HUDEP-2 (cell line): ENCODE measurements around the gene SPIRE2.
"Not testable (repeated sequence)": the region's sequence is repeated elsewhere in the genome, so short reads cannot be mapped to it uniquely, and the experiment has no call there.

Experiments used
- DNase-seq, 76 experiments: peaks; one replicate each; lab custom pipeline; 2025; ENCODE audit not compliant: unreplicated experiment in 76 of 76; lab: John Stamatoyannopoulos, UW

The SPIRE2 gene

DNA sequence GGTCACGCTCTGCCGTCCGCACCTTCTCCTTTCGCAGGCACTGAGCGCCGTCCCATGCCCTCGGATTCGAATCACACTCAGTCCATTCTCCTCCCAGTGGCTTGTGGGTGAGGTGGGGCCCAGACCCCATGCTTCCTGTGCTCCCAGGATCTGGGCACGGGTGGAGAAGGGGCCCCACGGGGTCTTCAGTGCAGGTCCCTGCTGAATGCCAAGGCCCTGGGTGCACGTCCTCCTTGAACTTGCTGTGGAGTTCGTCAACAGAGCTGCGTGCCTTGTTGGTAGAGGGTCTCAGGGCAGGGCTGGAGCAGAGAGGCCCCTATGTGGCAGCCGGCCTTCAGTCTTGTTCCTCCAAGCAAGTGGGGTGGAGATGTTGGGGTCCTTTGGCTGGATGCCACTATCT is 83.1 kb downstream of the SPIRE2 start:
- no peak for DNase-seq

DNA sequence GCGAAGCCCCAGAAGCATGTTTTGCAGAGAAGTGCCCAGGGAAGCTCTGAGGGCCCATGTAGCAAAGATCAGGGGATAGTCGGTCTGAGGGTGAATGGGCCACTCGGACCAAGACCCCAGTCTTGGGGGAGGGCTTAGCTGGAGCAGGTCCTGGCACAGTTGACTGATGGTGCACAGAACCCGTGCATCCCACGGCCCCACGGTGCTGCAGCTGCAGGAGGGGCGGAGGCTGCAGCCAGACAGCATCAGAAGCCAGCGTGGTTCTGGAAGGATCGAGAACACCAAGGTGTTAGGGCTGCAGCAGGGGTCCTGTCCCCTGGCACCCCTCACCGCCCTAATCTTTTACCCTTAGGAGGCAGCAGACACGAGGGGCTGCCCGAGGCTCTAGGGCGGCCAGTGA is 83.9 kb downstream of the SPIRE2 start:
- DNase-seq: no peak

DNA sequence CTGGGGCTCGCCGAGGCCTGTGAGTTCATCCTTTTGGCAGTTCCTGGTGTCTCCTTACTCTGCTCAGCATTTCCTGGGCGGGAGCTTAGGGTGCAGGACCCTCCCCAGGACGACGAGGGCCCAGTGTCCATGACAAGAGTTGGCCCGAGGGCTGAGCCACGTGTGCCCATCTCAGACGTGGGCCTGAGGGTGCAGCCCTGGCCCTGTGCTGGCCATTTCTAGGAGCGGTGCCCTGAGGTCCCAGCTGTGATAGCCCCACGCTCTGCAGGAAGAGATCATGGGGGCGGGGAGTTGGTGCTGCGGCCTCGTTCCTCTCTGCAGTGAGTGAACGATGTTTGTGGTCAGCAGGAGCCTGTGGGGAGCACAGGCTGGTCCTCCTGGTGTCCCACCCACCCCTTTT is 84.4 kb downstream of the SPIRE2 start:
- no peak for DNase-seq

DNA sequence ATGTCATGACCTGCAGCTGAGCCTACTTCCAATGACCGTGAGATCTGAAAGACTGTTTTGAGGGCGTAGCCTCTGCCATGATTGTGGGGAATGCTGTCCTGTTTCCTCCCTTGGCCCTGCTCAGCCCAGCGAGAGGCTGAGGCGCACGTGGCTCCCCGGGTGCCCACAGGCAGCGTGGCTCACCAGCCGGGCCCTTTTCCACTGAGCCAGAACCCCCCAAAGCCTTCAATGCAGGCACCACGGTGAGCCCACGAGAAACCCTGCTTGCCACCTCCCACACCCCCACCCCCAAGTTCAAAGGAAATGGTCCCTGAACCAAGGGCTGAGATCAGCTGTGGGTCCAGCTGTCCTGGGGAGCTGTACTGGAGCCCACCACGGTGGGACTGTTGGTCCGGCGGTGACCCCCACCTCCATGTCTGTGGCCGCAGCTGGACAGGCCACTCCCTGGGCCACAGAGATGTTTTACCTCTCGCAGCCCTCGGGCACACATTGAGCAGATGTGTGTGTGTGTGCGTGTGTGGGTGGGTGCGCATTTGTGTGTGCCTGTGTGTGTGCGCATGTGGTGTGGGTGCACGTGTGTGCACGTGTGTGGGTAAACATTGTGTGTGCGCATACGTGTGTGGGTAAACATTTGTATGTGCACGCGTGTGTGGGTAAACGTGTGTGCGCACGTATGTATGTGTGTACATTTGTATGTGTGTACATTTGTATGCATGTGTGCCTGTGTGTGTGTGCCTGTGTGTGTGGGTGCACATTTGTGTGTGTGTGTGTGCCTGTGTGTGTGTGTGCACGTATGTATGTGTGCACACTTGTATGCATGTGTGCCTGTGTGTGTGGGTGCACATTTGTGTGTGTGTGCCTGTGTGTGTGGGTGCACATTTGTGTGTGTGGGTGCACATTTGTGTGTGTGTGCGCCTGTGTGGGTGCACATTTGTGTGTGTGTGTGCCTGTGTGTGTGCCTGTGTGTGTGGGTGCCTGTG is 85.4 kb downstream of the SPIRE2 start:
- no peak for DNase-seq

DNA sequence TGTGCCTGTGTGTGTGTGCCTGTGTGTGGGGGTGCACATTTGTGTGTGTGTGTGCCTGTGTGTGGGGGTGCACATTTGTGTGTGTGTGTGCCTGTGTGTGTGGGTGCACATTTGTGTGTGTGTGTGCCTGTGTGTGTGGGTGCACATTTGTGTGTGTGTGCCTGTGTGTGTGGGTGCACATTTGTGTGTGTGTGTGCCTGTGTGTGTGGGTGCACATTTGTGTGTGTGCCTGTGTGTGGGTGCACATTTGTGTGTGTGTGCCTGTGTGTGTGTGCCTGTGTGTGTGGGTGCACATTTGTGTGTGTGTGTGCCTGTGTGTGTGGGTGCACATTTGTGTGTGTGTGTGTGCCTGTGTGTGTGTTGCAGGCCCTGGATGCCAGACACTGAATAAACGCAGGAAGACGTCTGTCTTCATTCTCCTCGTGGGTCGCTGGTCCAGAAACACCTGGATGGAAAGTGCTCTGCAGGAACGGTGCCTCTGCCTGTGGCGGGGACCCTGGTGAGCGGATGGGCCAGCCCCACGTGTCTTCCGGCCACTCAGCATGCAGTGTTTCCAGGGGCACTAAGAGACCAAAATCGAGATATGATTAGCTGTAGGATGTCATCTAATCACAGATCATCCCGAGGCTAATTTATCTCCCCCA is 86.5 kb downstream of the SPIRE2 start:
- not testable (repeated sequence) for DNase-seq

DNA sequence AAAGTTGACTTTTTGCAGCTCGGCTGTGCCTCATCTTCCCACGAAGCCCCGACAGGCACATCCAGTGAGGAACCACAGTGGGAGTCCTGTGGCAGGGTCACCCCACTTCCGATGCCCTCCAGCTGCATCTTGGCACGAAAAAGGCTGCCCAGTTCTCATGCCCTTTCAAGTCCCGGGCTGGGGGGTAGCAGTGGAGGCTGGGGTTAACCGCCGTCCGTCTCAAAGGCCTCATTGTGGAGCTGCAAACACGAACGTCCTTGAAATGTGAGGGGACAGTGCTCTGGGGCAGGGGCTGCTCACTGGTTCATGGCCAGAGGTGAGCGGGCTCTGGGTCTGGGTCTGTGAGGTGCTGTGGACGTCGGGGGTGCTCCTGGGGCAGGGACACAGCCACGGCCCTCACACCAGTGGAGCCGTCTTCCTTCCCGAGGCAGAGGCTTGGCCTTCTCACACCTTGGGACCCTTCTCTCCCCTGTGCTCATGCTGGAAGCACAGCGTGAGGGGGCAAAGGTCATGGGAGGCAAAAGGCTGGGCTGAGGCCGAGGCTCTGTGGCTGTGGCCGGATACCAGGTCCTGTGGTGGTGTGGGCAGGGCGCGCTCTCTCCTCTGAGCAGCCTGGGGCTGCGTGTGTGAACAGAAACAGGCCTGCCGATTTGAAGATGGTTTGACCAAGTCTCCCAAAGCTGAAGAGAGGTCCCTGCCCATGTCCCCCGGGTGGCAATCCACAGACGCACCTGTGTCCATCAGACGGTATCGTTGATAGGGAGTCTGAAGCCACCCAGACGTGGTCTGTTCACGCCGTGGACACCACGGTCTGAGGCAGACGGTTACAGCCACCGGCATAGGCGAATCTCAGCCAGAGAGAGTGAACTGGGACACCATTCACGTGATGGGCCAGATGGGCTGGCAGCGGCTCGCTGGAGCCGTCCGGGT is 87.3 kb downstream of the SPIRE2 start:
- peak in 1 of 76 experiments; percentile 3 for DNase-seq

DNA sequence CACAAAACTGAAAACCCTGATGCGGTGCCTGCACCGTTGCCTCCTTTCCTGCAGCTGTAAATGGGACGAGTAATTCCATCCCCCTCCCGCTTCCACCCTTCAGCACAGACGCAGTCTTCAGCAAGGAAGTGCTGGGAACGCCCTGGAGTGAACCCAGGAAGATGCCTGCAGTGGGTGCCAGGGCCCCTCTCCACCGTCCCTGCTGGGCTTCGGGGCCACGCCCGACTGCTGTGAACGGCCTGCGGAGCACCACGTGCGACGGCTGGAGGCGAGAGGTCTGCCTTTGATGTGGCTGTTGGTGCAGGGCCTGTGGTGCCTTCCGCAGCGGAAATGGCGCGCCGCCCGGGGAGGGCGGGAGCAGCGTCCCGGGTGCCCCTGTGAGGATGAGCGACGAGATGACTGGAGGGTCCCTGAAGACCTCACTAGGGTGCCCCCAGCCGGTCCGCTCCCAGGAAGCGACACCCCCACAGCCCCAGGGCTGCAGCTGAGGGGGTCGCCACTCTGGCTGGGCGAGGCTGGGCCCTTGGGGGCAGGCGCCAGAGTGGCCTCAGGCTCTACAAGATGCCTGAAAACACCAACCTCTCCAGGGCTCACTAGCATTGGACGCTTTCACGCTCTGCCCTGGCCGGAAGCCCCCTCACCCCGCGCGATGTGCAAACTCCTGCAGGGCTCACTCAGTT is 89.6 kb downstream of the SPIRE2 start:
- DNase-seq: peak in 73 of 76 experiments; percentile 37 to 89 (median 77)

DNA sequence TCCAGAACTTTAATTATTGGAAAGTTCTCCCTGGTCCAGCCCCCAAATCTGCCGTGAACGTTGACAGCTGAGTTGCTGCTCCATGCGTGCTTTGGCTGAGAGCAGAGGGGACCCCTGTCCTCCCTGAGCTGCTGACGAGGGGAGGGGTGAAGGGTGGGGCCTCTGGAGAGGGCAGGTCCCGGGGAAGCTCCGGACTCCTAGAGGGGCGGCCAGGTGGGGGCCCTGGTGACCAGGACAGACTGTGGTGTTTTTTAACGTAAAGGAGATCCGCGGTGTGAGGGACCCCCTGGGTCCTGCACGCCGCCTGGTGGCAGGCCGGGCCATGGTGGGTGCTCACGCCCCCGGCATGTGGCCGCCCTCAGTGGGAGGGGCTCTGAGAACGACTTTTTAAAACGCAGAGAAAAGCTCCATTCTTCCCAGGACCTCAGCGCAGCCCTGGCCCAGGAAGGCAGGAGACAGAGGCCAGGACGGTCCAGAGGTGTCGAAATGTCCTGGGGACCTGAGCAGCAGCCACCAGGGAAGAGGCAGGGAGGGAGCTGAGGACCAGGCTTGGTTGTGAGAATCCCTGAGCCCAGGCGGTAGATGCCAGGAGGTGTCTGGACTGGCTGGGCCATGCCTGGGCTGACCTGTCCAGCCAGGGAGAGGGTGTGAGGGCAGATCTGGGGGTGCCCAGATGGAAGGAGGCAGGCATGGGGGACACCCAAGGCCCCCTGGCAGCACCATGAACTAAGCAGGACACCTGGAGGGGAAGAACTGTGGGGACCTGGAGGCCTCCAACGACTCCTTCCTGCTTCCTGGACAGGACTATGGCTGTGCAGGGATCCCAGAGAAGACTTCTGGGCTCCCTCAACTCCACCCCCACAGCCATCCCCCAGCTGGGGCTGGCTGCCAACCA is 90.4 kb downstream of the SPIRE2 start, which contains the start of gene MC1R:
Gene MC1R, plus strand, starts transcription at position 410 of the 895 bp plus-strand sequence. Its CDS starts 397 bp downstream, at position 807.
- DNase-seq: peak in 42 of 76 experiments; percentile 7 to 64 (median 30)

DNA sequence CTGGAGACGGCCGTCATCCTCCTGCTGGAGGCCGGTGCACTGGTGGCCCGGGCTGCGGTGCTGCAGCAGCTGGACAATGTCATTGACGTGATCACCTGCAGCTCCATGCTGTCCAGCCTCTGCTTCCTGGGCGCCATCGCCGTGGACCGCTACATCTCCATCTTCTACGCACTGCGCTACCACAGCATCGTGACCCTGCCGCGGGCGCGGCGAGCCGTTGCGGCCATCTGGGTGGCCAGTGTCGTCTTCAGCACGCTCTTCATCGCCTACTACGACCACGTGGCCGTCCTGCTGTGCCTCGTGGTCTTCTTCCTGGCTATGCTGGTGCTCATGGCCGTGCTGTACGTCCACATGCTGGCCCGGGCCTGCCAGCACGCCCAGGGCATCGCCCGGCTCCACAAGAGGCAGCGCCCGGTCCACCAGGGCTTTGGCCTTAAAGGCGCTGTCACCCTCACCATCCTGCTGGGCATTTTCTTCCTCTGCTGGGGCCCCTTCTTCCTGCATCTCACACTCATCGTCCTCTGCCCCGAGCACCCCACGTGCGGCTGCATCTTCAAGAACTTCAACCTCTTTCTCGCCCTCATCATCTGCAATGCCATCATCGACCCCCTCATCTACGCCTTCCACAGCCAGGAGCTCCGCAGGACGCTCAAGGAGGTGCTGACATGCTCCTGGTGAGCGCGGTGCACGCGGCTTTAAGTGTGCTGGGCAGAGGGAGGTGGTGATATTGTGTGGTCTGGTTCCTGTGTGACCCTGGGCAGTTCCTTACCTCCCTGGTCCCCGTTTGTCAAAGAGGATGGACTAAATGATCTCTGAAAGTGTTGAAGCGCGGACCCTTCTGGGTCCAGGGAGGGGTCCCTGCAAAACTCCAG is 91.5 kb downstream of the SPIRE2 start:
- no peak for DNase-seq

DNA sequence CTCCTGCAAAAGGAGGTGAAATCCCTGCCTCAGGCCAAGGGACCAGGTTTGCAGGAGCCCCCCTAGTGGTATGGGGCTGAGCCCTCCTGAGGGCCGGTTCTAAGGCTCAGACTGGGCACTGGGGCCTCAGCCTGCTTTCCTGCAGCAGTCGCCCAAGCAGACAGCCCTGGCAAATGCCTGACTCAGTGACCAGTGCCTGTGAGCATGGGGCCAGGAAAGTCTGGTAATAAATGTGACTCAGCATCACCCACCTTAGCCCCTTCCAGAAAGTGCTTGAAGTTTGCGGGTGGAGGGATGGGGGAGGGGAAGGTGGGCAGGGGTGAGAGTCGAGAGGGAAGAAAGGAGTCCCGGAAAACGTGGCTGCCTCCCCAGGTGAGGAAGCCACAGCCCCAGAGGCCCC is 92.4 kb downstream of the SPIRE2 start:
- no peak for DNase-seq
